Ovary (tissue), 3 donors: ENCODE measurements around the gene ADARB2.

Source experiments
- CTCF ChIP-seq, 3 donors: fragments of 450-650 bp in 2 of 3; fragments of 200-600 bp in 1 of 3; IDR thresholded peaks; one replicate each; pipeline versions ENCODE4 v1.5.1 to v1.8.0; 2016 to 2022; ENCODE audit warnings: antibody characterized with exemption in 3 of 3, mild to moderate bottlenecking in 1 of 3
- EP300 ChIP-seq: sonication (generic); formaldehyde crosslinking; IDR thresholded peaks from one replicate; pipeline ENCODE4 v1.6.1; 2017; ENCODE audit warnings: antibody characterized with exemption
- POLR2A ChIP-seq: fragments of 450-650 bp; IDR thresholded peaks from one replicate; pipeline ENCODE4 v1.6.1; 2017; ENCODE audit warnings: antibody characterized with exemption, mild to moderate bottlenecking, moderate library complexity
- donor health status: DM: no; HTN: no; CAD: no.

- no peak for TF ChIP-seq POLR2A
- no peak for TF ChIP-seq CTCF (IDR thresholded peaks at IDR 0.05)
- TF ChIP-seq EP300: no peak
These were observed 357.1 kb downstream of the ADARB2 start for GRCh38 chr10:1380088-1380671.
